ENCODE measurements around the gene SEC24D.

Gene SEC24D

DNA sequence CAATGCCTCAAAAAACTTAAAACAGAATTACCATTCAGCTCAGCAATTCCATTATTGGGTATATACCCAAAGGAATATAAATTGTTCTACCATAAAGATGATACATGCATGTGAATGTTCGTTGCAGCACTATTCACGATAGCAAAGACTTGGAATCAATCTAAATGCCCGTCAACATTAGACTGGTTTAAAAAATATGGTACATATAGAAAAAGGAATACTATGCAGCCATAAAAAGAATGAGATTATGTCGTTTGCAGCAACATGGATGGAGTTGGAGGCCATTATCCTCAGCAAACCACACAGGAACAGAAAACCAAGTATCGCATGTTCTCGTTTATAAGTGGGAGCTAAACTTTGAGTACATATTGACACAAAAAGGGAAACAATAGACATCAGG, 41.9 kb upstream of the SEC24D start:
- no peak for DNase-seq (ENCODE audit: low read depth)
- no peak for TF ChIP-seq MYC (IDR thresholded peaks at IDR 0.05; ENCODE audit: low read depth, low read length)
- TF ChIP-seq, protein P1, sequence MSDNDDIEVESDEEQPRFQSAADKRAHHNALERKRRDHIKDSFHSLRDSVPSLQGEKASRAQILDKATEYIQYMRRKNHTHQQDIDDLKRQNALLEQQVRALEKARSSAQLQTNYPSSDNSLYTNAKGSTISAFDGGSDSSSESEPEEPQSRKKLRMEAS (IDR thresholded peaks at IDR 0.05; ENCODE audit: low read depth, low read length): no peak
- TF ChIP-seq POLR2A (IDR thresholded peaks at IDR 0.05; ENCODE audit: extremely low read depth, insufficient read length): no peak
- TF ChIP-seq, protein P2, sequence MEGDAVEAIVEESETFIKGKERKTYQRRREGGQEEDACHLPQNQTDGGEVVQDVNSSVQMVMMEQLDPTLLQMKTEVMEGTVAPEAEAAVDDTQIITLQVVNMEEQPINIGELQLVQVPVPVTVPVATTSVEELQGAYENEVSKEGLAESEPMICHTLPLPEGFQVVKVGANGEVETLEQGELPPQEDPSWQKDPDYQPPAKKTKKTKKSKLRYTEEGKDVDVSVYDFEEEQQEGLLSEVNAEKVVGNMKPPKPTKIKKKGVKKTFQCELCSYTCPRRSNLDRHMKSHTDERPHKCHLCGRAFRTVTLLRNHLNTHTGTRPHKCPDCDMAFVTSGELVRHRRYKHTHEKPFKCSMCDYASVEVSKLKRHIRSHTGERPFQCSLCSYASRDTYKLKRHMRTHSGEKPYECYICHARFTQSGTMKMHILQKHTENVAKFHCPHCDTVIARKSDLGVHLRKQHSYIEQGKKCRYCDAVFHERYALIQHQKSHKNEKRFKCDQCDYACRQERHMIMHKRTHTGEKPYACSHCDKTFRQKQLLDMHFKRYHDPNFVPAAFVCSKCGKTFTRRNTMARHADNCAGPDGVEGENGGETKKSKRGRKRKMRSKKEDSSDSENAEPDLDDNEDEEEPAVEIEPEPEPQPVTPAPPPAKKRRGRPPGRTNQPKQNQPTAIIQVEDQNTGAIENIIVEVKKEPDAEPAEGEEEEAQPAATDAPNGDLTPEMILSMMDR (IDR thresholded peaks at IDR 0.05; ENCODE audit: low read depth, low read length): no peak

DNA sequence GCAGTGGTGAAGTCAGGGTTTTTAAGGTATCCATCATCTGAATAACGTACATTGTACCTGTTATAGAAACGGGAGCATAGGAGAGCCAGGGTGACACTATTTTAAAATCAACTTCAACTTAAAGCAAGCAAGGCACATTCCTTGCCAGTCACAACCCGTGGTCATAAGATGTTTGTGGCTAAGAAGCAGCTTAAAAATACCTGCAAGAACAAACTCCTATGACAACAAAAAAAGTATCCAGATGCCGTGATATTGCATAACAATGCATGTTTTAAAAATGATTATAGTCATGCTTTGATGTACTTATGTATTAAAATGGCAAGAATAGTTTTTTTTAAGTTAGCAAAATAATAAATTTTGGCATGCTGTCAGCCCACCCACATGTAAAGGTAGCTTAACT, 36.3 kb upstream of the SEC24D start:
- no peak for TF ChIP-seq MYC (IDR thresholded peaks at IDR 0.05; ENCODE audit: low read depth, low read length)
- TF ChIP-seq, protein P1 (IDR thresholded peaks at IDR 0.05; ENCODE audit: low read depth, low read length): no peak
- no peak for TF ChIP-seq POLR2A (IDR thresholded peaks at IDR 0.05; ENCODE audit: extremely low read depth, insufficient read length)
- TF ChIP-seq, protein P2 (IDR thresholded peaks at IDR 0.05; ENCODE audit: low read depth, low read length): no peak
- DNase-seq (ENCODE audit: low read depth): no peak
- no peak overlapping the region for H3K4me3 ChIP-seq (ENCODE audit: low read depth, low read length)

More for the DNA sequence above, 41.9 kb upstream of the SEC24D start:
- H3K4me3 ChIP-seq (ENCODE audit: low read depth, low read length): no peak overlapping the region

DNA sequence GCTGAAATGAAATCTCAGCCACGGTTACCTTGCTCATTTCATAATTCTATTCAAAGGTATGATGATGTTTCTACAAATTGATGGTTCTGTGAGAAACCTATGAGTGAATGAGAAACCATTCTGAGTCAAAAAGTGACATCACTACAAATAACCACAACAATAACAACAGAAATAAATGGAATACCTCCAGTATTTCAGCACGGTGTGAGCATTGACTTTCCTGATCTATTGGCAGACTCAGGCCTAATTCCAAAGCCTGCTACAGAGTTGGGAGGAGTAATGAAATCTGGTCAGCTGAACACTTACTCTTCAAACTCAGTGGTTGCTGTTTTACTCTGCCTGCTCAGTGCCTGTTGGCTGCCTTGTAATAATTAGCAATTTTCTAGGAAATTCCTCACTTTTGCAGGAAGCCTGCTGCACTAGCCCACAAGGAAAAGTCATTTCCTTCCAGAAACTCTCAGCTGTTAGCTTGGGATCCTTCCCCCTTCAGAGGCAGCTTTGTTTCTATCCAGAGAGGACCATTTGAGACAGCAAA, 33.9 kb upstream of the SEC24D start:
- DNase-seq (ENCODE audit: low read depth): no peak
- H3K4me3 ChIP-seq (ENCODE audit: low read depth, low read length): no peak overlapping the region
- TF ChIP-seq POLR2A (IDR thresholded peaks at IDR 0.05; ENCODE audit: extremely low read depth, insufficient read length) (no peak), MYC (IDR thresholded peaks at IDR 0.05; ENCODE audit: low read depth, low read length) (no peak)
- TF ChIP-seq, protein P2 (IDR thresholded peaks at IDR 0.05; ENCODE audit: low read depth, low read length): no peak
- TF ChIP-seq, protein P1 (IDR thresholded peaks at IDR 0.05; ENCODE audit: low read depth, low read length): no peak

DNA sequence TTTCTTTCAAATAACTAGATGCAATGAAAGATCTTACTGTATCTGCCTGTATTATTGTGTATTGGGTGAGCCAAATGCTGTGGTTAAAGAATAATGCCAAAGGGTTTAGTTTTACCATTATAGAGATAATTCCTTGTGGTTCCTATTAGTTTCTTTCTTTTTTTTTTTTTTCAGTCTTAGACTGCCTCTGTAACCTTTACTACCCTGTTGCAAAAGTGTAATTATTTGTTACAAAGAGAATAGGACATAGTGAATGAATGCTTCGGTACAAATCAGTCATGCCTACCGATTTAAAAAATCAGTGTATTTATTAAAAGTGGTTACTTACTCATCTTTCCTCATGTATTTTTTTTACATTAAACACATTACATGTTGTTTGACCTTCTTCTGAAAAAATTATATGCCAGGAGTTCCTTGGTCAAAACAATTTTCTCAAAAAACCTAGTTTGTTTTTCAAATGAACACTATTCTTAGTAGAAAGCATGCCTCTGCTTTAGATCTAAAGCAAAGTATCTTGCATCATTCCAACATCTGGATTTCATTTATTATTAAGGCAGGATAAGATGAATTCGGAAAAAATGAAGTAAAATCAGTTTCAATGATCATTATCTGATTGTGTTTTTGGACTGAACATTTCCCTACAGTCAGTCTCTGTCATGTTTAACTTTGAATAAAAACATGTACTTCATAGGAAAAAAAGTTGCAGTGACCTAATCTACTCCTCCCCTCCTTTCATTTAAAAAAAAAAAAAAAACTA, 31.6 kb upstream of the SEC24D start:
- no peak for TF ChIP-seq POLR2A (IDR thresholded peaks at IDR 0.05; ENCODE audit: extremely low read depth, insufficient read length)
- TF ChIP-seq, protein P1 (IDR thresholded peaks at IDR 0.05; ENCODE audit: low read depth, low read length): no peak
- TF ChIP-seq, protein P2 (IDR thresholded peaks at IDR 0.05; ENCODE audit: low read depth, low read length): no peak
- DNase-seq (ENCODE audit: low read depth): no peak
- H3K4me3 ChIP-seq (ENCODE audit: low read depth, low read length): no peak overlapping the region

DNA sequence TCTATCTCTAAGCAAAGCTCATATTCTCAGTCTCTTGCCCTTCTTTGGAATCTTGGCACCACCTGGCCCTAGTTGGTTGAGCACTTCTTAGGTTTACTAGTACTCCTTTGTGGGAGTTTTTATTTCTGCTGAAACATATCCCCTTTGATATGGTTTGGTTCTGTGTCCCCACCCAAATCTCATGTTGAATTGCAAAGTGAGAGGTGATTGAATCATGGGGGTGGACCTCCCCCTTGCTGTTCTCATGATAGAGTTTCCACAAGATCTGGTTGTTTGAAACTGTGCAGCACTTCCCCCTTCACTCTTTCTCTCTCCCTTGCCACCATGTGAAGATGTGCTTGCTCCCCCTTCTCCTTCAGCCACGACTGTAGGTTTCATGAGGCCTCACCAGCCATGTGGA, 30.5 kb upstream of the SEC24D start:
- peak; percentile 23 for DNase-seq (ENCODE audit: low read depth)
- TF ChIP-seq, protein P1 (IDR thresholded peaks at IDR 0.05; ENCODE audit: low read depth, low read length): no peak
- TF ChIP-seq POLR2A (IDR thresholded peaks at IDR 0.05; ENCODE audit: extremely low read depth, insufficient read length) (no peak), MYC (IDR thresholded peaks at IDR 0.05; ENCODE audit: low read depth, low read length) (no peak)
- TF ChIP-seq, protein P2 (IDR thresholded peaks at IDR 0.05; ENCODE audit: low read depth, low read length): no peak
- no peak overlapping the region for H3K4me3 ChIP-seq (ENCODE audit: low read depth, low read length)
